T-cell (primary cell): ENCODE measurements around the gene ITPR1. TPM values are rescaled to one million over a fixed set of nuclear protein-coding genes. Genes with fewer than 3 reads are reported as not detected.

Experiments
- ATAC-seq, 4 experiments: fragments of 200-7000 bp in 3 of 4; fragments of 150-1000 bp in 1 of 4; cut with Tn5 transposase; replicated peaks in 1 of 4; 1 replicate in 3 of 4; 2 replicates in 1 of 4; pipeline ENCODE4 v1.10.0; 2021; ENCODE audit warnings: moderate library complexity in 3 of 4, mild to moderate bottlenecking in 2 of 4, moderate number of reproducible peaks in 1 of 4
- CTCF ChIA-PET, 2 donors: fragments of 300-600 bp; sonication (Branson Sonifier 250); formaldehyde crosslinking; loops; one replicate each; lab custom pipeline; 2022; ENCODE audit warnings: antibody characterized with exemption in 2 of 2; lab: Charles Lee
- POLR2A ChIA-PET, 2 donors: fragments of 300-600 bp; sonication (Branson Sonifier 250); formaldehyde crosslinking; loops; one replicate each; lab custom pipeline; 2022; ENCODE audit warnings: antibody characterized with exemption in 2 of 2; lab: Charles Lee
- DNase-seq, 35 experiments: peaks; one replicate each; pipeline versions ENCODE4 v3.0.0 to v3.0.0-alpha.2; 2013 to 2023
- H3K27ac ChIP-seq: one replicate; pipeline ENCODE4 v1.5.1; 2013; ENCODE audit warnings: low read length
- H3K27me3 ChIP-seq, 2 experiments: replicated peaks in 1 of 2; 1 replicate in 1 of 2; 2 replicates in 1 of 2; pipeline versions ENCODE4 v1.6.1 to v1.7.0; 2013; ENCODE audit warnings: low read length in 1 of 2, mixed read lengths in 1 of 2; ENCODE audit not compliant: control insufficient read depth in 2 of 2, insufficient read depth in 2 of 2; ENCODE audit errors: extremely low read depth in 1 of 2
- H3K36me3 ChIP-seq, 2 donors: 1 replicate in 1 of 2; 2 replicates in 1 of 2; pipeline versions ENCODE4 v1.6.1 to v1.7.0; 2013; ENCODE audit warnings: low read length in 1 of 2; ENCODE audit not compliant: control insufficient read depth in 2 of 2, insufficient read depth in 1 of 2; ENCODE audit errors: extremely low read depth in 1 of 2
- H3K4me1 ChIP-seq, 2 experiments: 1 replicate in 1 of 2; 2 replicates in 1 of 2; pipeline versions ENCODE4 v1.6.1 to v1.7.0; 2013; ENCODE audit warnings: low read length in 2 of 2, mixed read lengths in 1 of 2; ENCODE audit not compliant: insufficient read depth in 2 of 2, control insufficient read depth in 1 of 2; ENCODE audit errors: extremely low read depth in 1 of 2
- H3K4me3 ChIP-seq, 2 donors: 1 replicate in 1 of 2; 2 replicates in 1 of 2; pipeline versions ENCODE4 v1.5.1 to v1.7.0; 2013; ENCODE audit warnings: mild to moderate bottlenecking in 2 of 2, low read length in 1 of 2, moderate library complexity in 1 of 2; ENCODE audit not compliant: control insufficient read depth in 1 of 2; ENCODE audit errors: extremely low read depth in 1 of 2
- H3K9me3 ChIP-seq: 2 replicates; pipeline ENCODE4 v1.7.0; 2013
- H3K27ac Mint-ChIP-seq, 2 donors: one replicate each; pipeline ENCODE4 v1.8.0; 2020 to 2021; ENCODE audit warnings: mild to moderate bottlenecking in 2 of 2, mixed read lengths in 2 of 2
- H3K27me3 Mint-ChIP-seq, 2 donors: one replicate each; pipeline ENCODE4 v1.8.0; 2021 to 2022; ENCODE audit warnings: mixed read lengths in 2 of 2
- H3K36me3 Mint-ChIP-seq: one replicate; pipeline ENCODE4 v1.8.0; 2021; ENCODE audit warnings: mixed read lengths
- H3K4me1 Mint-ChIP-seq, 3 donors: one replicate each; pipeline ENCODE4 v1.8.0; 2020 to 2022; ENCODE audit warnings: mixed read lengths in 3 of 3, mild to moderate bottlenecking in 1 of 3
- H3K4me3 Mint-ChIP-seq, 3 donors: one replicate each; pipeline ENCODE4 v1.8.0; 2020 to 2022; ENCODE audit warnings: mild to moderate bottlenecking in 3 of 3, mixed read lengths in 3 of 3, moderate library complexity in 3 of 3
- H3K9me3 Mint-ChIP-seq, 3 donors: one replicate each; pipeline ENCODE4 v1.8.0; 2020 to 2022; ENCODE audit warnings: mixed read lengths in 3 of 3
- whole genome bisulfite sequencing: methylation state at CpG from one replicate; pipeline ENCODE4 v1.1.5; 2013; ENCODE audit warnings: missing lambda C conversion rate; ENCODE audit not compliant: insufficient coverage; 5-methylcytosine and 5-hydroxymethylcytosine counted together
- total RNA-seq, 35 experiments: library from RNA in 6 of 35; stranded (reverse) in 6 of 35; fragments of 120-200 nt in 1 of 35; gene quantifications; one replicate each; pipeline versions ENCODE4 v1.2.1 to v1.2.4 and lab custom pipeline; 2013 to 2026

ITPR1 gene
- total RNA-seq, 5 donors from 2014 or later (not counting 1 experiment from before 2014, with no cell fraction given), result 53.8 to 105 (median 73.1) TPM

GRCh38 chr3:4740397-4741105 lies 247.4 kb downstream of the ITPR1 start:
- H3K27me3 ChIP-seq, result no peaks in the 10 kb centered on the region
- no peaks in the 10 kb centered on the region for H3K27me3 Mint-ChIP-seq
- peak overlapping the region; percentile 57 for H3K27ac ChIP-seq
- CTCF ChIA-PET, result interaction anchor here in 1 of 2 donors (0.6 kb wide), 1 partner anchor 313 kb away, joined by 7 read pairs; no protein-coding TSS in a partner anchor
- peak overlapping the region; percentile 62 to 85 for H3K27ac Mint-ChIP-seq
- H3K36me3 ChIP-seq, result peaks cover 2 to 17% of the 10 kb centered on the region in 2 donors
- peaks cover 51% of the 10 kb centered on the region for H3K36me3 Mint-ChIP-seq
- peaks cover 11 to 52% of the 10 kb centered on the region in 2 experiments for H3K4me1 ChIP-seq
- peak overlapping the region; percentile 26 to 75 (median 42) for H3K4me3 Mint-ChIP-seq
- no peak overlapping the region for H3K4me3 ChIP-seq
- H3K4me1 Mint-ChIP-seq, result peaks cover 59 to 64% (median 64%) of the 10 kb centered on the region in 3 donors
- 34% methylated on average over 3 of the region's 13 CpGs for WGBS
- ATAC-seq (peak in 3 of 4 experiments; percentile 17 to 51 (median 28)), DNase-seq (peak in 2 of 35 experiments; percentile 4 to 39)
- POLR2A ChIA-PET, result no interaction called here
- H3K9me3 Mint-ChIP-seq, result peaks cover 3 to 4% (median 3%) of the 10 kb centered on the region in 3 donors
- H3K9me3 ChIP-seq, result no peaks in the 10 kb centered on the region

GRCh38 chr3:4741106-4741403 lies 247.9 kb downstream of the ITPR1 start:
- no CpG with 5 or more reads among the region's 3 CpGs for WGBS
- DNase-seq, result no peak
- H3K27ac Mint-ChIP-seq, result peak overlapping the region; percentile 62 to 85
- H3K4me1 Mint-ChIP-seq, result peaks cover 58 to 62% (median 59%) of the 10 kb centered on the region in 3 donors
- peaks cover 3 to 4% (median 3%) of the 10 kb centered on the region in 3 donors for H3K9me3 Mint-ChIP-seq
- H3K27me3 Mint-ChIP-seq, result no peaks in the 10 kb centered on the region
- H3K4me1 ChIP-seq, result peaks cover 11 to 52% of the 10 kb centered on the region in 2 experiments
- ChIA-PET CTCF (interaction anchor here in 1 of 2 donors (0.6 kb wide), 1 partner anchor 312 kb away, joined by 7 read pairs; no protein-coding TSS in a partner anchor), POLR2A (no interaction called here)
- H3K4me3 Mint-ChIP-seq, result peak overlapping the region; percentile 26 to 75 (median 42)
- H3K36me3 Mint-ChIP-seq, result peaks cover 54% of the 10 kb centered on the region
- H3K4me3 ChIP-seq, result no peak overlapping the region
- H3K27me3 ChIP-seq, result no peaks in the 10 kb centered on the region
- H3K36me3 ChIP-seq, result peaks cover 4 to 20% of the 10 kb centered on the region in 2 donors
- H3K27ac ChIP-seq, result peak overlapping the region; percentile 57
- ATAC-seq, result no peak
- H3K9me3 ChIP-seq, result no peaks in the 10 kb centered on the region

GRCh38 chr3:4741404-4742307 lies 248.5 kb downstream of the ITPR1 start:
- ChIA-PET CTCF (interaction anchor here in 1 of 2 donors (0.6 kb wide), 1 partner anchor 312 kb away, joined by 7 read pairs; no protein-coding TSS in a partner anchor), POLR2A (no interaction called here)
- H3K27me3 ChIP-seq, result no peaks in the 10 kb centered on the region
- Mint-ChIP-seq H3K4me3 (peak overlapping the region in 2 of 3 donors; percentile 26 to 75), H3K36me3 (peaks cover 54% of the 10 kb centered on the region), H3K4me1 (peaks cover 52 to 56% (median 53%) of the 10 kb centered on the region in 3 donors), H3K27me3 (no peaks in the 10 kb centered on the region), H3K27ac (peak overlapping the region; percentile 62 to 85), H3K9me3 (peaks cover 3 to 4% (median 3%) of the 10 kb centered on the region in 3 donors)
- peak in 1 of 35 experiments; percentile 17 for DNase-seq
- peaks cover 5 to 20% of the 10 kb centered on the region in 2 donors for H3K36me3 ChIP-seq
- WGBS, result 77% methylated on average over 10 of the region's 14 CpGs
- H3K4me1 ChIP-seq, result peaks cover 11 to 46% of the 10 kb centered on the region in 2 experiments
- no peaks in the 10 kb centered on the region for H3K9me3 ChIP-seq
- ATAC-seq, result no peak
- H3K27ac ChIP-seq, result peak overlapping the region; percentile 44
- no peak overlapping the region for H3K4me3 ChIP-seq

- Histone ChIP-seq H3K27me3 (no peaks in the 10 kb centered on the region), H3K4me3 (no peak overlapping the region), H3K9me3 (no peaks in the 10 kb centered on the region), H3K4me1 (peaks cover 9 to 41% of the 10 kb centered on the region in 2 experiments), H3K36me3 (peaks cover 5 to 18% of the 10 kb centered on the region in 2 donors), H3K27ac (no peak overlapping the region)
- peaks cover 3 to 4% (median 3%) of the 10 kb centered on the region in 3 donors for H3K9me3 Mint-ChIP-seq
- H3K4me3 Mint-ChIP-seq, result no peak overlapping the region
- no CpG with 5 or more reads among the region's 5 CpGs for whole genome bisulfite sequencing
- peaks cover 54% of the 10 kb centered on the region for H3K36me3 Mint-ChIP-seq
- H3K27ac Mint-ChIP-seq, result no peak overlapping the region
- DNase-seq (no peak), ATAC-seq (no peak)
- CTCF ChIA-PET, result no interaction called here
- POLR2A ChIA-PET, result no interaction called here
- H3K4me1 Mint-ChIP-seq, result peaks cover 45 to 49% (median 46%) of the 10 kb centered on the region in 3 donors
- H3K27me3 Mint-ChIP-seq, result no peaks in the 10 kb centered on the region
Measured at GRCh38 chr3:4742359-4742758, 249.2 kb downstream of the ITPR1 start.

GRCh38 chr3:4743371-4743770 lies 250.2 kb downstream of the ITPR1 start:
- ChIA-PET POLR2A (no interaction called here), CTCF (no interaction called here)
- peaks cover 3 to 4% (median 3%) of the 10 kb centered on the region in 3 donors for H3K9me3 Mint-ChIP-seq
- DNase-seq (no peak), ATAC-seq (no peak)
- H3K27me3 ChIP-seq, result no peaks in the 10 kb centered on the region
- H3K36me3 Mint-ChIP-seq, result peaks cover 55% of the 10 kb centered on the region
- no peak overlapping the region for H3K27ac ChIP-seq
- H3K9me3 ChIP-seq, result no peaks in the 10 kb centered on the region
- H3K4me3 ChIP-seq, result no peak overlapping the region
- H3K27ac Mint-ChIP-seq, result no peak overlapping the region
- H3K4me1 ChIP-seq, result peaks cover 9 to 36% of the 10 kb centered on the region in 2 experiments
- H3K4me3 Mint-ChIP-seq, result peak overlapping the region in 1 of 3 donors; percentile 0
- peaks cover 35 to 42% (median 42%) of the 10 kb centered on the region in 3 donors for H3K4me1 Mint-ChIP-seq
- 93% methylated on average over 4 of the region's 4 CpGs for WGBS
- H3K27me3 Mint-ChIP-seq, result no peaks in the 10 kb centered on the region
- peaks cover 5 to 13% of the 10 kb centered on the region in 2 donors for H3K36me3 ChIP-seq
